ENCODE data around the gene UGT2A1. TPM values are rescaled to one million over a fixed set of nuclear protein-coding genes. Genes with fewer than 3 reads are reported as not detected.

UGT2A1 gene
- total RNA-seq, 2 donors from 2014 or later, result not detected

DNA sequence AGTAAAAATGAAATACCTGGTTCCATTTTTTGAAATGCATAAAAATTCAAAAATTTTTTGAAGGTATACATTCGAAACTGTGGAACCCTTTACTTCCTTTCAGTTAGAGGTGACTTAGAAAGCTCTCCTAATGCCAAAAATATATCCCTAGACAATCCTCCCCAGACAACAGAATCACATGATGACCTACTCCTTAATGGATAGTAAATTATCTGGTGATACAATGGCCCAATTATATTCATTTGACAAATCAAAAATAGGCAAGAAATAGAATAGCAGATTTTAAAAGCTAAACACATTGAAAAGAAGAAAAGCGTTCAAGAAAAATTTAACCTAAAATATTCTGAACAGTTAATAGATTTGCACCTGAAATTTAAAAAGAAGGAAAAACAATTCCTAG, 10.1 kb downstream of the UGT2A1 start:
- DNase-seq, result no peak
- H3K4me1 Mint-ChIP-seq, result no peaks in the 10 kb centered on the region
- H3K27me3 Mint-ChIP-seq, result no peaks in the 10 kb centered on the region
- H3K4me3 Mint-ChIP-seq, result no peak overlapping the region
- peaks cover 2% of the 10 kb centered on the region for H3K9me3 ChIP-seq (ENCODE audit: control insufficient read depth, low read length, poor library complexity, severe bottlenecking)
- H3K27ac Mint-ChIP-seq, result no peak overlapping the region
- ATAC-seq, result no peak
- H3K36me3 Mint-ChIP-seq (ENCODE audit: low read depth), result no peaks in the 10 kb centered on the region

DNA sequence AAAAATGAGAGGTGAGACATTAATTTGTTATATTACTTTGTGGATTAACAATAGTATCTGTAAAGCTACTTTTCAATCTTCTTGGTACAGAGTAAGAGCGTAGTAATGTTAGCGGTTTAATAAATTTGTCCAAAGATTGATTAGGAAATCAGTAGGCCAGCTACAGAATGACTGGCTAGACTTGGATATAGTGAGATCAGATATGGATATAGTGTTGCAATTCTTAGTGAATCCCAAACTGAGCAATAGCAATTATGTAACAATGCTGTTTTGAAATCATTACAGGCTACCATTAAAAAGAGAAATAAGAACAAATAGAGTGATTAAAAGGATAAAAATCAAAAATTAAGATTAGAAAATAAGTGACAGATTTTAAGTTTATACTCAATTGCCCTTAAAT, 12.8 kb downstream of the UGT2A1 start:
- no peak for DNase-seq
- H3K9me3 ChIP-seq (ENCODE audit: control insufficient read depth, low read length, poor library complexity, severe bottlenecking), result peaks cover 4% of the 10 kb centered on the region
- H3K4me3 Mint-ChIP-seq, result no peak overlapping the region
- no peak overlapping the region for H3K27ac Mint-ChIP-seq
- no peaks in the 10 kb centered on the region for H3K4me1 Mint-ChIP-seq
- H3K36me3 Mint-ChIP-seq (ENCODE audit: low read depth), result no peaks in the 10 kb centered on the region
- ATAC-seq, result no peak
- no peaks in the 10 kb centered on the region for H3K27me3 Mint-ChIP-seq

DNA sequence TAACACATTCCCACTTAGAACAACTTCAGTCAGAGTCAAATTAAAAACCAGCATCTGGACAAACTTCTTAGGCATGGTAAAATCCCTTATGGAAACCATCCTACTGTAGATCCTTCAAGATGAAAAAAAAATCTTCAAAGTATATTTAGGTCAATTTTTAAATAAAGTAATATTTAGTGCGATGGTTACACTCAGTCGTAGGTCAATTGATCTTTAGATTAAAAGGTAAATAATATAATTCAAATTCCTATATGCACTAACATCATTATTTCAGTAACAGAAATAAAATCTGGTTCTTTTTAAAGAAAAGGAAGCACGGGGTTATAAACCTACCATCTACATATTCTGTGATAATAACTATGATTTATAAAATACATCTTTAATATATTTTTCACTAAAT, 13.5 kb downstream of the UGT2A1 start, which contains the start of gene UGT2A2:
TSS of gene UGT2A2 (minus strand) at position 101 of the 400 bp plus-strand sequence. CDS start at position 99, 2 bp downstream.
- H3K4me3 Mint-ChIP-seq, result no peak within 1 kb of the TSS
- DNase-seq (no peak), ATAC-seq (no peak)
- H3K36me3 Mint-ChIP-seq (ENCODE audit: low read depth), result no peaks in the 10 kb centered on the region
- peaks cover 4% of the 10 kb centered on the region for H3K9me3 ChIP-seq (ENCODE audit: control insufficient read depth, low read length, poor library complexity, severe bottlenecking)
- no peaks in the 10 kb centered on the region for H3K4me1 Mint-ChIP-seq
- no peaks in the 10 kb centered on the region for H3K27me3 Mint-ChIP-seq
- H3K27ac Mint-ChIP-seq, result no peak within 1 kb of the TSS

DNA sequence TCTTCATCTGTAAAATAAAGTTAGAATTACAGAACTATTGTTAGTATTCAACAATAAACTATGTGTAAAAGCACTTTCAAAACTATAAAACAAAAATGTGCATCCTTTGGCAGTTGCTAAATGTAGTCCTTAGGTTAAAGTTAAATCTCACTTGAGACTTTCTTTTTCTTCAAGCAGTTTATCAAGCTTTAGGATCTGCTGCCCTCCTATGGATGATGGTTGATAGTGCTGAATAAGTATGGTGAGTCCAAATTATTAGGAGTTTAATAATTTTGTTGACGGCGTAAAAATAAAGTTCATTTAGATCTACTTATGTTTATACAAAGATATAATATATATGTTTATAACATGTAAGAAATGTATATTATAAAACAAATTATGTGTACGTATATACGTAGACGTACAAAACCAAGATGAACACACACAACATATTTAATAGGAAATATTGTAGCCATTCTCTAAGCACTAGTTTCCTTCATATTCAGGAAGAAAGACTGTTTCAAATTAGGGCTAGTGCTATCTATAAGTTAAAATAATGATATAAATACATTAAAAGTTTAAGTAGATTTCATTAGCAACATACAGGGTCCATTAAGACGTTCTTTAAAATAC, 35.9 kb downstream of the UGT2A1 start:
- no peak for DNase-seq
- no peak for ATAC-seq
- no peaks in the 10 kb centered on the region for H3K9me3 ChIP-seq (ENCODE audit: control insufficient read depth, low read length, poor library complexity, severe bottlenecking)
- Mint-ChIP-seq H3K27me3 (no peaks in the 10 kb centered on the region), H3K4me3 (no peak overlapping the region), H3K4me1 (no peaks in the 10 kb centered on the region), H3K36me3 (ENCODE audit: low read depth) (no peaks in the 10 kb centered on the region), H3K27ac (no peak overlapping the region)

DNA sequence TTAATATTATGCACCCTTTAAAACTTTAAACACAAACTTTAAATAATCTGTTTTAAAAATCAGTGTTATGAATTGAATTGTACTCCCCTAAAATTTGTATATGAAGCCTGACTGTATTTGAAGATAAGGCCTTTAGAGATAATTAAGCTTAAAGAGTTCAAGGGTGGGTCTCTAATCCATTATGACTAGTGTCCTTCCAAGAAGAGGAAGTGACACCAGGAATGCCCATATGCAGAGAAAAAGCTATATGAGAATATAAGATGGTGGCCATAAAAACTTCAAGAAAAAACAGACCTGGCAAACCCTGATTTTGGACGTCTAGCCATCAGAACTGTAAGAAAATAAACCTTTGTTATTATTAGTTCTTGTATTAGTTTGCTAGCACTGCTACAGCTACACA, 42.6 kb downstream of the UGT2A1 start:
- no peaks in the 10 kb centered on the region for H3K9me3 ChIP-seq (ENCODE audit: control insufficient read depth, low read length, poor library complexity, severe bottlenecking)
- Mint-ChIP-seq H3K27me3 (no peaks in the 10 kb centered on the region), H3K4me3 (no peak overlapping the region), H3K36me3 (ENCODE audit: low read depth) (no peaks in the 10 kb centered on the region), H3K4me1 (no peaks in the 10 kb centered on the region), H3K27ac (no peak overlapping the region)
- no peak for DNase-seq
- no peak for ATAC-seq

DNA sequence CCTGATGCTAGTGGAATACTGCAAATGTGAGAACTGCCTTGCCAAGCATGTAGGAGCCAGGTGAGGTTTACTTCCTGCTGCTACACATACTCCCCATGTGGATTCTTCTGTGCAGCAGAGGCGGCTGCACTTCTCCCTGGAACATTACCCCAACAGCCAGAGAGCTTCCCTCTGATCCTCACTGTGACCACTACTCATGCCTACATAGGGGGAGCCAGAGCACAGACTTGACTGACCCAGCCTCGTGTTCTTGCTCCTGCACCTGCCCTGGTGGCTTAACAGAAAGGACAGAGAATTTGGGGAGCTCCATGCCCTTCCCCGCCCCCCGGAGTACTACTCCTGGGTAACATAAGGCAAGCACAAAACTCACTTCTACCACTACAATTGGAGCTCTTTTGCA, 52.0 kb downstream of the UGT2A1 start:
- H3K4me1 Mint-ChIP-seq, result no peaks in the 10 kb centered on the region
- no peak for ATAC-seq
- no peak for DNase-seq
- H3K27ac Mint-ChIP-seq, result no peak overlapping the region
- H3K27me3 Mint-ChIP-seq, result no peaks in the 10 kb centered on the region
- H3K9me3 ChIP-seq (ENCODE audit: control insufficient read depth, low read length, poor library complexity, severe bottlenecking), result no peaks in the 10 kb centered on the region
- H3K36me3 Mint-ChIP-seq (ENCODE audit: low read depth), result no peaks in the 10 kb centered on the region
- H3K4me3 Mint-ChIP-seq, result no peak overlapping the region

DNA sequence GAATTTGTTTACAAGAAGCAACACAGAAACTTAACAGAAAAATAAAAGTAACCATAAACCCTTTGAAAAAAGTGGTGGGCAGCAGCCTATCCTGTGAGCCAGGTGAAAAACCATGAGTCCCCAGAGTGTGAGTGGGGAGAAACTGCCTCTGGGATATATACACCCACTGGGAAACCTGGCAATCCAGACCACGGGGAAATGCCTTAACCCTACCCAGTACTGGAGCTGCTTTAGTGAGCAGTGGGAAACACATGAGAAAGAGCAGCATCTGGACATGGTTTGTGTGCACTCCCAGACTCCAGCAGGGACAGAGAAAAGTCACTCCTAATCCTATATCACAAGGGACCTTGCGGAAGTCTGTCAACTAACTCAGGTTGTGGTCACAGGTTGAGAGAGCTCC, 53.0 kb downstream of the UGT2A1 start:
- no peaks in the 10 kb centered on the region for H3K36me3 Mint-ChIP-seq (ENCODE audit: low read depth)
- no peak overlapping the region for H3K27ac Mint-ChIP-seq
- H3K4me1 Mint-ChIP-seq, result no peaks in the 10 kb centered on the region
- ATAC-seq (no peak), DNase-seq (no peak)
- H3K4me3 Mint-ChIP-seq, result no peak overlapping the region
- no peaks in the 10 kb centered on the region for H3K9me3 ChIP-seq (ENCODE audit: control insufficient read depth, low read length, poor library complexity, severe bottlenecking)
- H3K27me3 Mint-ChIP-seq, result no peaks in the 10 kb centered on the region

DNA sequence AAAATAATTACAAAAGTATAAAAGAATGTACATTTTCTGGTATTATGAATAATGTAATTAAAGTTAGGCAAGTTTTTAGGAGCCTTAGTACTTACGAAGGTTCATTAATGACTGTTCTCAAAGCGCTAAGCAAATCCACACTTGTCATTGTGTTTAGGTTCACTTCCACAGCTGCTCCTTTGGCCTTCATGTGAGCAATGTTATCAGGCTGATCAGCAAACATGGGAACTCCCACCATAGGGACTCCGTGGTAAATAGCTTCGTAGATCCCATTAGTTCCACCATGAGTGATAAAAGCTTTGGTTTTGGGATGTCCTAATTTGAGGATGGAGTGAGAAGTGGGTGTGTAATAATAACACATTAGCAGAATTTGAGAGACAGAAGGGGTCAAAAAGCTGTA, 58.7 kb downstream of the UGT2A1 start:
- Mint-ChIP-seq H3K27me3 (no peaks in the 10 kb centered on the region), H3K36me3 (ENCODE audit: low read depth) (no peaks in the 10 kb centered on the region), H3K4me1 (no peaks in the 10 kb centered on the region), H3K27ac (no peak overlapping the region), H3K4me3 (no peak overlapping the region)
- DNase-seq, result no peak
- ATAC-seq, result no peak
- H3K9me3 ChIP-seq (ENCODE audit: control insufficient read depth, low read length, poor library complexity, severe bottlenecking), result no peaks in the 10 kb centered on the region

DNA sequence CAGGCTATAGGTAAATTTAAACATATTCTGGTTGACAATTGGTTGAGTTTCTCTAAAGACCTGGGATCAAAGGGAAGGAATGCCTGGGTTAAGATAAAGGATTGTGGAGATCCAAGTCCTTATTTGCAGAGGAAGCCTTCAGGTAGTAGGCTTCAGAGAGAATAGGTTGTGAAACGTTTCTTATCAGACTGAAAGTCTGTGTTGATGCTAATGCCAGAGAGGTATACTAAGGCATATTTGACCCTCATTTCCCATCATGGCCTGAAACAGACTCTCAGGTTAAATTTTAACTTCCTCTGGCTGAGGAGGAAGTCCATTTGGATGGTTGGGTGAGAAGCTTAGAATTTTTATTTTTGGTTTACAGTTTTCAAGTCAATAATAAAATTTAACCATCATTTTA, 61.7 kb downstream of the UGT2A1 start:
- no peaks in the 10 kb centered on the region for H3K4me1 Mint-ChIP-seq
- no peaks in the 10 kb centered on the region for H3K36me3 Mint-ChIP-seq (ENCODE audit: low read depth)
- ATAC-seq (no peak), DNase-seq (no peak)
- no peaks in the 10 kb centered on the region for H3K27me3 Mint-ChIP-seq
- H3K4me3 Mint-ChIP-seq, result no peak overlapping the region
- H3K27ac Mint-ChIP-seq, result no peak overlapping the region
- no peaks in the 10 kb centered on the region for H3K9me3 ChIP-seq (ENCODE audit: control insufficient read depth, low read length, poor library complexity, severe bottlenecking)

DNA sequence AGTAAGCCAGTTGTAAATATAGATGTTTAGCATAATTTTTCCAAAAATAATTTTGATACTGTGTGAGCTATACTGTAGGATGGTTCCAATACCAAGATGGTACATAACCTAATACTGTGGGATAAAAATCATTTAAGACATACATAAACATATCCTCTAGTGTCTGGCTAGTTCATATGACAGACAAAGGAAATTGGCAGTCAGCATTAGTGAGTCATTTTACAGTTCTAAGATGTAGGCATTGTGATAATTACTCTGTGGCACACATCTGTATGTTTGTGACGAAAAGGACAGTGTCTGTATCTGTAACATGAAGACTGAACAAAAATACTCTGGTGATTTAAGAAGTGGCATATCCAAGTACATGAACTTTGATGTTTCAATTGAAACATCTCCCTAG, 63.2 kb downstream of the UGT2A1 start:
- H3K4me3 Mint-ChIP-seq, result no peak overlapping the region
- no peak for DNase-seq
- no peaks in the 10 kb centered on the region for H3K9me3 ChIP-seq (ENCODE audit: control insufficient read depth, low read length, poor library complexity, severe bottlenecking)
- no peak for ATAC-seq
- no peaks in the 10 kb centered on the region for H3K36me3 Mint-ChIP-seq (ENCODE audit: low read depth)
- H3K4me1 Mint-ChIP-seq, result no peaks in the 10 kb centered on the region
- no peaks in the 10 kb centered on the region for H3K27me3 Mint-ChIP-seq
- H3K27ac Mint-ChIP-seq, result no peak overlapping the region

DNA sequence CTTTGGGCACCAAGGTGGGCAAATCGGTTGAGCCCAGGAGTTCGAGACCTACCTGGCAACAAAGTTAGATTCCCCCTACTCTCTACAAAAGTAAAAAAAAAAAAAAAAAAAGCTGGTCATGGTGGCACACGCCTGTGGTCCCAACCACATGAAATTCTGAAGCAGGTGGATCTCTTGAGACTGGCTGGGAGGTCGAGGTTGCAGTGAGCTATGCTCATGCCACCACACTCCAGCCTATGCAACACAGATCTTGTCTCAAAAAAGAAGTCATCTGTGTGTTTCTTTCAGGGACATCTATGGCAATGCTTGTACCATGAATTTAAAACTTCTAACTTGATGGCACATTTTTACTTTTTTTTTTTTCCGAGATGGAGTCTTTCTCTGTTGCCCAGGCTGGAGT, 68.9 kb downstream of the UGT2A1 start:
- Mint-ChIP-seq H3K27ac (no peak overlapping the region), H3K36me3 (ENCODE audit: low read depth) (no peaks in the 10 kb centered on the region), H3K4me3 (no peak overlapping the region), H3K27me3 (no peaks in the 10 kb centered on the region), H3K4me1 (no peaks in the 10 kb centered on the region)
- ATAC-seq (no peak), DNase-seq (no peak)
- no peaks in the 10 kb centered on the region for H3K9me3 ChIP-seq (ENCODE audit: control insufficient read depth, low read length, poor library complexity, severe bottlenecking)

DNA sequence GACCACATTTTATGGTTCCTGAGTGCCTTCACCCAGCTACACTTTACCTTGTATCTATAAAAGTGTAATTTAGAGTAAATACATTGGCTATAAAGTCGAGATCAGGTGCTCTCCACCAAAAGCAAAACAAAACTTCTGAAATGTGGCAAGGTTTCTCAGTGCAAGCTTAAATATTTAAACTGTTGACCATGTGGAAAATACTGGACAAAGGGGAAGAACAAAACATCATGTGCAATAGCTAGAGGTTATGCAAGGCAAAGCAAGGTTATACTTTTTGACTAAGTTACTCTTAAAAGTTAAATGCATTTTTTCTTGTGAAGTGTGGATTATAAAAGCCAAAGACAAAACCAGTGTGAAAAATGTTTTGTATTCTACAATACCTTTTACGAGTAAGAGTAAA, 69.5 kb downstream of the UGT2A1 start:
- DNase-seq, result no peak
- no peaks in the 10 kb centered on the region for H3K4me1 Mint-ChIP-seq
- no peak overlapping the region for H3K27ac Mint-ChIP-seq
- no peaks in the 10 kb centered on the region for H3K36me3 Mint-ChIP-seq (ENCODE audit: low read depth)
- no peak overlapping the region for H3K4me3 Mint-ChIP-seq
- no peaks in the 10 kb centered on the region for H3K9me3 ChIP-seq (ENCODE audit: control insufficient read depth, low read length, poor library complexity, severe bottlenecking)
- no peaks in the 10 kb centered on the region for H3K27me3 Mint-ChIP-seq
- no peak for ATAC-seq

DNA sequence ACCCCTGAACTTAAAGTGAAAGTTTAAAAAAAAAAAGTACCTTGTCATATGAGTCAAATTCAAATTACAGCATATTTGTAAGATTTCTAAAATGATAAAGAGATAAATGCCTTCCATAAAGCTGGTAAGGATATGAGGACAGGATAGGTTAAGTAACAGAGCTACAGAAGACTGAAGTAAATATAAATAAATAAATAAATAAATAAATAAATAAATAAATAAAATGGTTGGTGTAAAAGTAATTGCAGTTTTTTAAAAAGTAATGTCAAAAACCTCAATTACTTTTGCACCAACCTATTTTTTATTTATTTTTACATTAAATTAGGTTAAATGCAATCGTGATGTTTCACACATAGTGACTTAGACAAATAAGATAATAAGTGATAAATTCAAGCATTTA, 75.8 kb downstream of the UGT2A1 start:
- ATAC-seq (no peak), DNase-seq (no peak)
- H3K4me3 Mint-ChIP-seq, result no peak overlapping the region
- no peaks in the 10 kb centered on the region for H3K36me3 Mint-ChIP-seq (ENCODE audit: low read depth)
- no peak overlapping the region for H3K27ac Mint-ChIP-seq
- no peaks in the 10 kb centered on the region for H3K4me1 Mint-ChIP-seq
- no peaks in the 10 kb centered on the region for H3K9me3 ChIP-seq (ENCODE audit: control insufficient read depth, low read length, poor library complexity, severe bottlenecking)
- no peaks in the 10 kb centered on the region for H3K27me3 Mint-ChIP-seq

DNA sequence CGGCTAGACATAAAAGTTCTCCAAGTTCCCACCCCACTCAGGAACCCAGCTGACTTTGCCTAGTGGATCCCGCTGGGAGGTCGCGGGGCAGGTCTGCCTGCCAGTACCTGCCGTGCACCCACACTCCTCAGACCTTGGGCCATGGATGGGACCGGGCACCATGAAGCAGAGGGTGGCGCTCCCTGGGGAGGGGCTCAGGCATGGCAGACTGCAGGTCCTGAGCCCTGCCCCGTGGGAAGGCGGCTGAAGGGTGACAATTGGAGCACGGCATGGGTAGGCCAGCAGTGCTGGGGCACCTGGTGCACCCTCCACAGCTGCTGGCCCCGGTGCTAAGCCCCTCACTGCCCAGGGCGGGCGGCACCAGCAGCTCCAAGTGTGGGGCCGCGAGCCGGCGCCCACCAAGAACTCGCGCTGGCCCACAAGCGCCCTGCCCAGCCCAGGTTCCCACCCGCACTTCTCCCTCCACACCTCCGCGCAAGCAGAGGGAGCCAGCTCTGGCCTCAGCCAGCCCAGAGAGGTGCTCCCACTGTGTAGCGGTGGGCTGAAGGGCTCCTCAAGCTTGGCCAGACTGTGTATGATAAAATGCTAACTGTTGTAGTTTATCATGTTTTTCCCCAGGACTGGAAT, 76.7 kb downstream of the UGT2A1 start:
- DNase-seq (no peak), ATAC-seq (no peak)
- no peak overlapping the region for H3K4me3 Mint-ChIP-seq
- no peaks in the 10 kb centered on the region for H3K9me3 ChIP-seq (ENCODE audit: control insufficient read depth, low read length, poor library complexity, severe bottlenecking)
- no peak overlapping the region for H3K27ac Mint-ChIP-seq
- H3K4me1 Mint-ChIP-seq, result no peaks in the 10 kb centered on the region
- H3K36me3 Mint-ChIP-seq (ENCODE audit: low read depth), result no peaks in the 10 kb centered on the region
- H3K27me3 Mint-ChIP-seq, result no peaks in the 10 kb centered on the region

Data from T-helper 17 cell (primary cell).